ENCODE data around the gene AP2A1.
A peak's percentile ranks its signal among the peaks of the same experiment; 100 is the strongest.

Gene AP2A1

GRCh38 chr19:49795615-49796014 is 28.8 kb downstream of the AP2A1 start:
- no peak for DNase-seq

- no peak for DNase-seq
Observed at GRCh38 chr19:49798574-49798973, 31.8 kb downstream of the AP2A1 start.

- DNase-seq, result no peak
Observed at GRCh38 chr19:49799271-49799797, 32.5 kb downstream of the AP2A1 start.

GRCh38 chr19:49799798-49800376 is 33.1 kb downstream of the AP2A1 start:
- DNase-seq, result no peak

- no peak for DNase-seq
Observed at GRCh38 chr19:49800771-49801170, 34.0 kb downstream of the AP2A1 start.

GRCh38 chr19:49801401-49801888 is 34.6 kb downstream of the AP2A1 start:
- DNase-seq, result no peak

GRCh38 chr19:49801966-49802661 is 35.3 kb downstream of the AP2A1 start:
- peak; percentile 81 for DNase-seq

GRCh38 chr19:49802836-49803528 is 36.2 kb downstream of the AP2A1 start:
- DNase-seq, result no peak

GRCh38 chr19:49803529-49803856 is 36.7 kb downstream of the AP2A1 start:
- DNase-seq, result no peak

- no peak for DNase-seq
Observed at GRCh38 chr19:49805822-49806619, 39.2 kb downstream of the AP2A1 start.

- DNase-seq, result no peak
Observed at GRCh38 chr19:49806620-49806959, 39.8 kb downstream of the AP2A1 start.

GRCh38 chr19:49807058-49807903 is 40.5 kb downstream of the AP2A1 start:
- no peak for DNase-seq

GRCh38 chr19:49807904-49808675 is 41.3 kb downstream of the AP2A1 start:
- DNase-seq, result no peak

GRCh38 chr19:49808711-49809159 is 41.9 kb downstream of the AP2A1 start:
- DNase-seq, result peak; percentile 72

- DNase-seq, result no peak
Observed at GRCh38 chr19:49809160-49809940, 42.5 kb downstream of the AP2A1 start.

- no peak for DNase-seq
Observed at GRCh38 chr19:49809941-49810389, 43.2 kb downstream of the AP2A1 start.

- no peak for DNase-seq
Observed at GRCh38 chr19:49811328-49811727, 44.5 kb downstream of the AP2A1 start.

GRCh38 chr19:49812452-49812996 is 45.7 kb downstream of the AP2A1 start:
- DNase-seq, result no peak

GRCh38 chr19:49812997-49813861 is 46.4 kb downstream of the AP2A1 start, which contains the start of gene FUZ:
FUZ (minus strand) TSS chr19:49813292; CDS start chr19:49813106, 186 bp downstream.
- peak; percentile 96 for DNase-seq
